GM18505 (cell line): Measurements from ENCODE around the gene IFI27L2.

Experiments
- ATAC-seq: cut with Tn5 transposase; IDR thresholded peaks from one replicate; pipeline ENCODE4 v1.9.1; 2021; ENCODE audit not compliant: unreplicated experiment
- POLR2A ChIP-seq: IDR thresholded peaks from 4 replicates; pipeline ENCODE4 v1.6.1; 2011; ENCODE audit warnings: borderline replicate concordance; ENCODE audit not compliant: insufficient read depth, insufficient read length; ENCODE audit errors: extremely low read depth

IFI27L2 gene

DNA sequence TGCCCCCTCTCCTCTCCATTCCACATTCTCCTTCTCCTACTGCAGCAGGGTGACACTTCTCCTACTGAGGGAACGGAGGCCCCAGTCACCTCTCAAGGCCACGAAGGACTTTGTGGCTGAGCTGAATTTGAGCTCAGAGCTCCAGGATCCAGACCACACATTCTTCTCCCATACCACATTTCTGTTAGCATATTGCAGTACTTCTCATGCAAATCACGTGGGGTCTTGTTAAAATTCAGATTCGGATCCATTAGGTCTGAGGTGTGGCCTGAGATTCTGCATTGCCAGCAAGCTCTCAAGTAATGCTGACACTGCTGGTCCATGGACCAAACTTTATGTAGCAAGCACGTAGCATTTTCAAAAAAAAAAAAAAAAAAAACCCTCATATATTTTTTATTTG, 9.6 kb upstream of the IFI27L2 start:
- ATAC-seq, result no peak
- no peak for TF ChIP-seq POLR2A

DNA sequence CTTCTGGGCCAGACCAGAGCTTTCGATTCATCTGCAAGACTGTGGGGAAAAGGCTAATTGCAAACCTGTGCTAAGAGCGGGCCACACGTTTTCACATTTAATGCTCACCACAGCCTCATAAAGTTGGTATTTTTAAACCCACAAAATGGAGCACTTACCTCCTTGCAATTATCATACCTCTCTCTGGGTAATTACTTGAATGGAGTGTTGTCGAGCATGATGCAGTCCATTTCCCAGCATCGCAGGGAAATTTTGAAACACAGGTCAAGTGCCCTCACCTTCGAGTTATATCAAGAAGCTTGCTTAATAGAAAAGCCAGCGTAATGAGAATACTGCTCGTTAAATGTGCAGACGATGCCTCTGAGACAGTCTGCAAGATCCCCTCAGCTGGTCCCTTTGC, 8.8 kb upstream of the IFI27L2 start:
- ATAC-seq, result no peak
- no peak for TF ChIP-seq POLR2A

DNA sequence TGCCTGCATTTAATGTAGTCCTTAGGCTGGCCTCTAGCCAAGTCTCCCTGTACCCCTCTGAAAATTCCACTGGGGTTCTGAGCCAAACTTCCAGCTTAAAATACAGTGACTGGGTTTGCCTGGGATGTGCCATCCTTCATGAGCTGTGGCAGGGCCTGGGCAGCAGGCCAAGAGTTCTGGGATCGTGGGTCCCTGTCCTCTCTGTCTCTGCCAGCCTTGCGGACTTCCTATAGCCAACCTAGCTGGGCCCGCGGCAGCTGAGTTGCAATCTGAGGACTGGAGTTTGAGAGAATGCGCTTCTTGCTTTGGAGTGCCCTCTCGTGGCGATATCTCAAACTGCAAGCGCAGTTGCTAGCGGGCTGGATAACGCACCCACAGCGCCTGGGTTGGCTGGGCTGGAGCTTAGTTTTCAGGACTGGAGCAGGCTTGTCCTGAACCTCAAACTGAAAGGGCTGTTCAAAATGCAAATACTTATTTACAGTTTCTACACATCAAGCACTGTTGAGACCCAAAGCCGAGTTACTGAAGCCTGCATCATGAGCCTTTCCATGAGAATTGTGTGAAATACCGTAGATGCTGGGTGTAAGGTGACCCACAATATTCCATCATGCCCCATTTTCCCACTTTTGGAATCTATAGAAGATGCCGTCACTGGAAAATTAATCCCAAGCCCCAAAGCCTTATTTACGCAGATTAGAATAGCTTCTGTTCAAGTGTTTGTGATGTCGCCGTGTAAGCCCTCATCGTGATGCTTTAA, 7.3 kb upstream of the IFI27L2 start:
- peak; percentile 80 for ATAC-seq
- TF ChIP-seq POLR2A, result no peak

DNA sequence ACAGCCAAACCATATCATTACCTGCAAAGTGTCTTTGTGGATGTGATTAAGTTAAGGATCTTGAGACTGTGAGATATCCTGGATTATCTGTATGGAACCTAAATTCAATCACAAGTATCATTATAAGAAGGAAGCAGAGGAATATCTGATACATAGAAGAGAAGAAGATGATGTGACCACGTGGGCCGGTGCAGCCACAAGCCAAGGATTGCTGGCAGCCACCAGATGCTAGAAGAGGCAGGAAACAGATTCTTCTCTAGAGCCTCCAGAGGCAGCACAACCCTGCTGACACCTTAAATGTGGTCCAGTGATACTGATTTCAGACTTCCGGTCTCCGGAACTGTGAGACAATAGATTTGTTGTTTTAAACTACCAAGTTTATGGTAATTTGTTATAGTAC, 6.1 kb upstream of the IFI27L2 start:
- TF ChIP-seq POLR2A, result no peak
- no peak for ATAC-seq

DNA sequence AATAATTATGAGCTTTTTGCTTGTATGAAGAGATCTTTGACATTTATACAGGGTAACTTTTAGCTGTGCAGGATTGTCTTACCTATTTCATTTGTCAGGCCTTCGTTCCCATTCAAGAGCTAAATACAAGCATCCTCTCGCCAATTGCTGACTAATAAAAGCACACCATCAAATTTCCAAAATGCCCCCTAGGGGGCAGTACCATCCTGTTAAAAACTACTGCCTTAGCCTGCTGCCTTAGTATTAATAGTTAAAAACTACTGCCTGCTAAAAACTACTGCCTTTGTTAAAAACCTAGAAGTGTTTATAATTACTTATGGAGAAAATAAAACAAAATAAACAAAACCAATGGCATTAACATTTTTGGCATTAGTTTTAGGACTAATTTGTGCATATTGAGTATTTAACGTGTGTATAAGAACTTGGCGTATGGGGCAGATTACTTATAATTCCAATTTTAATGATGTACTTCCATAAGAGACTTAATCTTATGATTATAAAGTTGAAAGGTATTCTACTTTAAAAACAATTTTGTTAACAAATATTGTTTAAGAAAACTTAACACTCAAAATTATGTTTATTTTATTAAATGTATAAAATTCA, 3.0 kb upstream of the IFI27L2 start:
- ATAC-seq, result no peak
- no peak for TF ChIP-seq POLR2A

DNA sequence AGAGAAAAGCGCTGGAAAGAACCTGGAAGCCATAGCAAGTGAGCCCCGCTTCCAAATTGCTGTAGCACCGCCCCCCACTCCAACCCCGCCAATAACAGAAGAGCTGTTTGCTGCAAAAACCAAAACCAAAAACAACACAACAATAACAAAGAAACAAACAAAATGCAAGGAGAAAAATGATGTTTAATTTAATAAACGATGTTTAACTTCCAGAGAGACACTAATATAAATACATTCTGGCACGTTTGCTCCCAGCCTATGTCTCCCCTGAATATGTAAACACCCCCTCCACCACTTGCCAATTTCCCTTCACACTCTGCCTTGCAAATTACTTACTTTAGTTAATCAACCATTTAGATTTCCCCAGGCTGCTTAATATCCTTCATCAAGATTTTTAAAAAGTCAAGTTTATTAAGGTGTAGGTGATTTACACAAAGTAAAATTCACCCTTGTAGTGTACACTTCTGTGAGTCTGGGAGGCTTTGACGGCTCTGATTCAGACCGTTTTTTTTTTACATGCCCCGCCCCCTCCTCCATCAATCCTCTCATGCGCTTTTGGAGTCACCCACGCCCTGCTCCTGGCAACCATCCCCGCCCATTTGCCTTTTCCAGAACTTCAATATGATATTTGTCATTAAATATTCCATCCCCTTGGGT, 482 bp upstream of the IFI27L2 start:
- TF ChIP-seq POLR2A, result no peak
- ATAC-seq, result peak; percentile 18

DNA sequence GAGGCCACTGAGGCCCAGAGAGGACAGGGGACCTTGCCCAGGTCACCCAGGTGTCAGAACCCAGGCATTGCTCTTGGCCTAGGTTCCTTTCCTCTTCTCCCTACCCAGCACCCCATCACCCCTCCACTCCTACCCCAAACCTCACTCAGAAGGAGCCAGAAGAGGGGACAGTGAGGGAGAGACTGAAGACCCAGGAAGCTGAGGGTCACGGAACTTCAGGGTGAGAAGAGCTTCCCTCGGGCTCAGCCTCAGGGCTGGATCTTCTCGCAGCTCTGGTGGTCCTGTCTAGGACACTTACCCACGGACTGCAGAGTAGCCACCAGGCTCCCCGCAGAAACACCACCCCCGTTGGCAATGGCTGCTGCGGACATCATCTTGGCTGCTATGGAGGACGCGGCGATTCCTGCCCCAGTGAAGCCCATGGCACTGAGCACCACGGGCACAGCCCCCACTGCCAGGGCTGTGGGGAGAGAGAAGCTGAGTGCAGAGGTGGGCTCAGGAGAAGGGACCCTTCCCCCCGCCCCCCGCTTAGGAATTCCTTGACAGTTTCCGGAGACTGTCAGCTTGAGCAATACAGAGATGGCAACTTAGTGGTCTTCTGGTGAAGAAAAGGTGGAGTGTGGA, 1.1 kb downstream of the IFI27L2 start:
- ATAC-seq, result no peak
- no peak for TF ChIP-seq POLR2A

DNA sequence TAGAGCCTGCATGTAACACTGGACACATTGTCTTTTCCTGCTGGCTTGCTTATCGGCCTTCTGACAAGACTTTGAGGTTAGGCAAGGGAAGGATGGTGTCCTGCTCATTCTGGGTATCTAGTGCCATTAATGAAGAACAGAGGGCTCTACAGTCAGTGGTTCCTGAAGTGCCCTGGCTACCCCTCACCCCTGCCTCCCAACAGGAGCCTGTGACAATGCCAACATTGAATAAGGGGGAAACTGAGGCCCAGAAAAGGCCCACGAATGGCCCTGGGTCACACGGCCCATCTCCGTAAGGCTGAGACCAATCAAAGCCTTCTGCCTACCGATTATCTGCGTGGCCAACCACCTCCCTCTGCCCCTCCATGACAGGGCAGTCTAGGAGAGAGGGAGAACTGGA, 2.1 kb downstream of the IFI27L2 start:
- no peak for ATAC-seq
- no peak for TF ChIP-seq POLR2A

DNA sequence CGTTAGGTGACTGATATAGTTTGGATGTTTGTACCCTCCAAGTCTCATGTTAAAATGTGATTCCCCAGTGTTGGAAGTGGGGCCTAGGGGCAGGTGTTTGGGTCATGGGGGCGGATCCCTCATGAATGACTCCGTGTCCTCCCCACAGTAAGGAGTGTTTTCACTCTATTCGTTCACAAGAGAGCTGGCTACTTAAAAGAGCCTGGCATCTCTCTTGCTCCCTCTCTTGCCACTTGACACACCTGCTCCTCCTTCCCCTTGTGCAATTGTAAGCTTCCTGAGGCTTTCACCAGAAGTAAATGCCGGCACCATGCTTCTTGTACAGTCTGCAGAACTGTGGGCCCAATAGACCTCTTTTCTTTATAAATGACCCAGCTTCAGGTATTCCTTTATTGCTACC, 2.6 kb downstream of the IFI27L2 start:
- TF ChIP-seq POLR2A, result no peak
- ATAC-seq, result no peak

DNA sequence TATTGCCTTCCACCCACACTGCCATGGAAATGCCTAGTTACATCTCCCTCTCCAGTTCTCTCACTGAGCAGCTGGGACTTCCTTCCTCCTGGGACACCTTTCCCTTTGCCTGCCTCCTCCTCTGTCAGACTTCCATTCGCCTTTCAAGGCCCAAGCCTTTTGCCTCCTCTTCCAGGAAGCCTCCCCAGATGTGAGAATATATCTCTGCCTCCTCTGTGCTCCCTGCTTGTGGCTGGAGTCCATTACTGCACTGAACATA, 3.1 kb downstream of the IFI27L2 start:
- no peak for TF ChIP-seq POLR2A
- ATAC-seq, result no peak

DNA sequence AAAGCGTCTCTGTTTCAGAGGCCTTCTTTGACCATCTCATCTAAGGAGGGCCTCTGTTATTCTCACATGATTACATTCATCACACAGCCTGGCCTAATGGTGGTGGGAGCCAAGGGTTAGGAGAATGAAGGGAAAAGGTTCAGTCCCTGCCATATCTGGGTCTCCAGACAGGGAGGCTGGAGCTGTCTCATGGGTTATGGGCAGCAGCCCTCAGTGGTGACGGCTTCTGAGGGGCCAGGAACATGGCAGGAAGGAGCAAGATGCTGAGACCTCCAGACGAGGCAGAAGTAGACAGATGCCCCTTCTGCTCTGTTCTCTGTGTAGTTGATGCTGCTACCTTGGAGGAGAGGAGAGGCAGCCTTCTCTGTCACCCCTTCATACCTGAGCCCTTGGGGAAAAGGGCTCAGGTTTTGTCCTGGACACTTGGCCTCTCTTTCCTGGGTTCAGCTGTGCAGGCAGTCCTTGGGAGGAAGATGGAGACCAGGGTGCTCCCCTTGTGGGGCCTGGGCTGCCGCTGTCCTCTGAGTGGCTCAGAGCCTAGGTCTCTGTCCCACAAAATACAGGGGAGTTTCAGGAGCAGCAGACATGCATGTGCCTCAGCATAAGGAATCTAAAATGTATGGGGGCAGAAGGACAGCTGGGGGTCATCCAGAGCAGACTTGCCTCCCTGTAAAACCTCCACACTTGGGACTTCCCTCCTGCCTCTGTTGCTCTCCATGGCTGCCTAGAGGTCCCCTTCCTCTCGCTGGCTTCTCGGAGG, 3.6 kb downstream of the IFI27L2 start:
- no peak for ATAC-seq
- no peak for TF ChIP-seq POLR2A

DNA sequence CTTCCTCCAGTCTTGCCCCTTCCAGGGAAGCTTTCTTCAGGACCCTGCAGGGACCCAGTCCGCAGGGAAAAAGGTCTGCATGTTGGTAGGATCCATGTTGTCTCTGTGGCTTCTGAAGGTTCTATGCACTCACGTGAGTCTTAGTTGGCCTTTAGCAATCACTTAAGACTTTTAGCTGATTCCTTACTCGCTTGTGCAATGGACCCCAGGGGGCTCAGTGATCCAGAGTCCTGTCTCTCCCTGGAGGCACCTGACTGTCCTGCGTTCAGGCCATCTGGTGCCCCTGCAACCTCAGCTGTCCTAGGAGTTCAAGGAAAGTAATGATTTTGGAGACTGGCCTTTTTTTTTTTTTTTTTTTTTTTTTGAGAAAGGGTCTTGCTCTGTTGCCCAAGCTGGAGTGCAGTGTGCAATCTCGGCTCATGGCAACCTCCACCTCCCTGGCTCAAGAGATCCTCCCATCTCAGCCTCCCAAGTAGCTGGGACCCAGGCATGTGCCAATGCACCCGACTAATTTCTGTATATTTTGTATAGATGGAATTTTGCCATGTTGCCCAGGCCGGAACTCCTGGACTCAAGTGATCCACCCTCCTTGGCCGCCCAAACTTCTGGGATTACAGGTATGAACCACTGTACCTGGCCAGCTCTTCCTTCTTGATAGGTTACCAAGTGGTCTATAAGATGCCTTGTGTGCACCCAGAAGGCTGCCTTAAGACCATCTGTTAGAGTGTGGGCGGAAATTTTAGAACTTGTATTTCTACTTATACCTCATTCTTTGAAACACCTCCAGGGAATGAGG, 4.6 kb downstream of the IFI27L2 start:
- ATAC-seq, result no peak
- TF ChIP-seq POLR2A, result no peak
